Measurements from ENCODE around the gene IDUA. TPM values are rescaled to one million over a fixed set of nuclear protein-coding genes. Genes with fewer than 3 reads are reported as not detected.

Gene IDUA
- total RNA-seq, 1 donor from 2014 or later = 2.6 TPM

GRCh38 chr4:984336-985054 is 2.3 kb upstream of the IDUA start:
- no peak for TF ChIP-seq CTCF (IDR thresholded peaks at IDR 0.05; ENCODE audit: insufficient read depth, low read length, severe bottlenecking)
- Histone ChIP-seq H3K36me3 (ENCODE audit: control insufficient read depth, insufficient read depth, low read length) (no peaks in the 10 kb centered on the region), H3K27me3 (ENCODE audit: control insufficient read depth, insufficient read depth, low read length) (no peaks in the 10 kb centered on the region), H3K4me3 (ENCODE audit: low read depth, low read length) (no peak overlapping the region)
- no peak for FAIRE-seq
- no peak for DNase-seq (ENCODE audit: low read depth)

- FAIRE-seq = no peak
- peak; percentile 39 for DNase-seq (ENCODE audit: low read depth)
Observed at GRCh38 chr4:985123-985830, 1.6 kb upstream of the IDUA start.

GRCh38 chr4:986428-986878 is 391 bp upstream of the IDUA start:
- H3K36me3 ChIP-seq (ENCODE audit: control insufficient read depth, insufficient read depth, low read length) = peaks cover 5% of the 10 kb centered on the region
- DNase-seq (ENCODE audit: low read depth) (no peak), FAIRE-seq (no peak)
- peak overlapping the region; percentile 59 for H3K4me3 ChIP-seq (ENCODE audit: low read depth, low read length)
- H3K27me3 ChIP-seq (ENCODE audit: control insufficient read depth, insufficient read depth, low read length) = no peaks in the 10 kb centered on the region
- TF ChIP-seq CTCF (IDR thresholded peaks at IDR 0.05; ENCODE audit: insufficient read depth, low read length, severe bottlenecking) = no peak

More at GRCh38 chr4:985123-985830, 1.6 kb upstream of the IDUA start:
- Histone ChIP-seq H3K27me3 (ENCODE audit: control insufficient read depth, insufficient read depth, low read length) (no peaks in the 10 kb centered on the region), H3K4me3 (ENCODE audit: low read depth, low read length) (peak overlapping the region; percentile 27), H3K36me3 (ENCODE audit: control insufficient read depth, insufficient read depth, low read length) (peaks cover 5% of the 10 kb centered on the region)
- no peak for TF ChIP-seq CTCF (IDR thresholded peaks at IDR 0.05; ENCODE audit: insufficient read depth, low read length, severe bottlenecking)

- no peak for FAIRE-seq
- DNase-seq (ENCODE audit: low read depth) = peak; percentile 84
- H3K4me3 ChIP-seq (ENCODE audit: low read depth, low read length) = peak overlapping the region; percentile 59
- H3K27me3 ChIP-seq (ENCODE audit: control insufficient read depth, insufficient read depth, low read length) = no peaks in the 10 kb centered on the region
- no peak for TF ChIP-seq CTCF (IDR thresholded peaks at IDR 0.05; ENCODE audit: insufficient read depth, low read length, severe bottlenecking)
- H3K36me3 ChIP-seq (ENCODE audit: control insufficient read depth, insufficient read depth, low read length) = peaks cover 5% of the 10 kb centered on the region
Observed at GRCh38 chr4:987624-988513, 1.0 kb downstream of the IDUA start.

GRCh38 chr4:988726-989721 is 2.2 kb downstream of the IDUA start:
- Histone ChIP-seq H3K4me3 (ENCODE audit: low read depth, low read length) (no peak overlapping the region), H3K36me3 (ENCODE audit: control insufficient read depth, insufficient read depth, low read length) (peaks cover 5% of the 10 kb centered on the region), H3K27me3 (ENCODE audit: control insufficient read depth, insufficient read depth, low read length) (no peaks in the 10 kb centered on the region)
- DNase-seq (ENCODE audit: low read depth) (no peak), FAIRE-seq (no peak)
- TF ChIP-seq CTCF (IDR thresholded peaks at IDR 0.05; ENCODE audit: insufficient read depth, low read length, severe bottlenecking) = no peak

Data from bronchial epithelial cell (primary cell).